GM18499 (cell line): ENCODE measurements around the gene GAK.
"Not testable (repeated sequence)": the region's sequence is repeated elsewhere in the genome, so short reads cannot be mapped to it uniquely, and the experiment has no call there.

ENCODE experiments used
- ATAC-seq: cut with Tn5 transposase; IDR thresholded peaks from one replicate; pipeline ENCODE4 v1.9.1; 2021; ENCODE audit warnings: moderate number of reproducible peaks; ENCODE audit not compliant: insufficient read depth, unreplicated experiment

GAK gene

GRCh38 chr4:954211-955020, 22.3 kb upstream of the GAK start:
- ATAC-seq: no peak

GRCh38 chr4:953574-953915, 21.4 kb upstream of the GAK start:
- no peak for ATAC-seq

GRCh38 chr4:952881-953573, 20.9 kb upstream of the GAK start:
- no peak for ATAC-seq

- no peak for ATAC-seq
Measured at GRCh38 chr4:951594-952468, 19.7 kb upstream of the GAK start.

- ATAC-seq: no peak
Measured at GRCh38 chr4:951186-951585, 19.1 kb upstream of the GAK start.

DNA sequence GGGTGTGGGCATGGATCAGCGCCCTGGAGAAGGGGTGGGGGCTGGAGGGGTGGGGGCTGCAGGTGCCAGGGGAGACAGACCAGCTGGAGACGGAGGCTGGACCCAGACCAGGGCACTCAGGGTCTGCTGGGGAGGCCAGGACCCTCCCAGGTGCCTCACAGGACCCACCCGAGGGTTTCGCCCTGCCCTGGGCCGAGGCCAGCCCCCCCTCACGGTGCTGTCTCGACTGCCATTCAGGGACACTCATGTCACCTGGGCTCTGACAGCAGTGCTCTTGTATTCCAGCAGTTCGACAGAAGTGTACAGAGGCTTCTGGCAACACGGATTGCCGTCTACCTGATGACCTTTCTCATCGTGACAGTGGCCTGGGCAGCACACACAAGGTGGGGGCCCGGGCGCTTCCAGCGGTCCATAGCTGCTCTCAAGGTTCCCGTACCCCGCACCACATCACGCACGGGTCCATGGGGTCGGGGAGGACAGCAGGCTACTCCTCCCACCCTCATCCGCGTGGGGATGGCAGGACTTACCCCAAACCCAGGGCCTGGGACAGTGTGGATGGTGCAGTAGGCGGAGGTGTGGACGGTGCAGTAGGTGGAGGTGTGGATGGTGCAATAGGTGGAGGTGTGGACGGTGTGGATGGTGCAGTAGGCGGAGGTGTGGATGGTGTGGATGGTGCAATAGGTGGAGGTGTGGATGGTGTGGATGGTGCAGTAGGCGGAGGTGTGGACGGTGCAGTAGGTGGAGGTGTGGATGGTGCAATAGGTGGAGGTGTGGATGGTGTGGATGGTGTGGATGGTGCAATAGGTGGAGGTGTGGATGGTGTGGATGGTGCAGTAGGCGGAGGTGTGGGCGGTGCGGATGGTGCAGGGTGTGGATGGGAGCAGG, 18.3 kb upstream of the GAK start:
- ATAC-seq: no peak

DNA sequence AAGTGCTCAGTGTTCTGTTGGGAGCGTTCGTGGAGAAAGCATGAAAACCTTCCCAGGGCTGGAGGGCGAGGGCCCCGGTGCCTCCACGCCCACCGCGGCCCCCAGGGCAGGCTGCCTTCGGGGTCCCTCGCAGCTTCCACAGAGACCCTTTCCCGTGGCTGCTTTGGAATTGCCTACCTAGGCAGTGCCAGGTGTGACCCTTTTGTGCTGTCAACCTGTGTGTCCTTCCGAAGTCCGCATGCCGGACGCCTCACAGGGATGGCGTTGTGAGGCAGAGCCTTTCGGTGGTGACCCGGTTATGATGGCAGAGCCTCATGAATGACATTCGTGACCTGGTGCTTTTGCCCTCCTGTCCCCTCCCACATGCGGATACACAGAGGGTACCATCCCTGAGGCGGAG, 17.5 kb upstream of the GAK start:
- no peak for ATAC-seq

GRCh38 chr4:948936-949300, 16.8 kb upstream of the GAK start:
- no peak for ATAC-seq

- no peak for ATAC-seq
Measured at GRCh38 chr4:948101-948935, 16.2 kb upstream of the GAK start.

GRCh38 chr4:947491-947971, 15.4 kb upstream of the GAK start:
- no peak for ATAC-seq

GRCh38 chr4:946517-947471, 14.7 kb upstream of the GAK start:
- ATAC-seq: no peak

- no peak for ATAC-seq
Measured at GRCh38 chr4:946103-946450, 14.0 kb upstream of the GAK start.

DNA sequence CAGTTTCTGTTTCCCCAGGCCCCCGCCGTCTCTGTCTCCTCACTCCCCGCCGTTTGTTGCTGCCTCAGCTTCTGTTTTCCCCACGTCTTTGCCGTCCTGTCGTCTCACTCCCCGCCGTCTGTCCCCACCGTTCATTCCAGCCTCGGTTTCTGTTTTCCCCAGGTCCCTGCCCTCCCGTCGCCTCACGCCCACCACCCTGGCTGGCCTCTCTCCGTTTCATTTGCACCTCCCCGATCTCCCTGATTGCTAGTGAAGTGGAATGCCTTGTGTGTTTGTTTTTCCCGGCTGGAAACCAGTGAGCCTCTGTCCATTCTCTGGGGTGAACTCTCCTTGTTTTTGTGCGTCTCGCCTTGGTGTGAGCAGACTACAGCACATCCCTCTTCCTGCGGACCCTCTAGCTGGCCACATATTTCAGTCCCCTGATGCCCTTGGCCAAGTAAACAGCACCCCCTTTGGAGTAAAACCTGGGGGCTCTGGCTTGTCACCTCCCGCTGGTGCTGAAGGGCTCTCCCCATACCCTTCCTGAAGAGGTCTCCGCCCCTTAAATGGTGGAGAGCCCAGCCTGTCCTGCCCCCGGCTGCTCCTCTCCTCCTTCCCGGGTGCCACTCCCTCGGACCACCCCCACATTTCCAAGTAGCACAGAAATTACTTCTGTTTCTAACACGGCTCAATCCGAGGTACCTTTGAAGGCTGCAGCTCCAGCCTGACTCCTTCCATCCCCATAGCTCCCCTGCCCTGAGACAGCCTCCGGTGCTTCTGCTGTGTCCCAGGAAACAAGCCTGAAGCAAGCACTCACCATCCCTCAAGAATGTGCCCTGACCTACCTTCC, 13.4 kb upstream of the GAK start:
- ATAC-seq: no peak

GRCh38 chr4:939508-939907, 7.4 kb upstream of the GAK start:
- not testable (repeated sequence) for ATAC-seq

GRCh38 chr4:932713-933070, 576 bp upstream of the GAK start:
- ATAC-seq: no peak

- ATAC-seq: no peak
Measured at GRCh38 chr4:931194-931959, 739 bp downstream of the GAK start.

GRCh38 chr4:930827-931193, 1.3 kb downstream of the GAK start:
- ATAC-seq: no peak
